ENCODE measurements around the gene GREB1. TPM values are rescaled to one million over a fixed set of nuclear protein-coding genes. Genes with fewer than 3 reads are reported as not detected.

GREB1 gene
- total and polyA plus RNA-seq, 8 donors: 3.5 to 16.1 (median 5.9) TPM

DNA sequence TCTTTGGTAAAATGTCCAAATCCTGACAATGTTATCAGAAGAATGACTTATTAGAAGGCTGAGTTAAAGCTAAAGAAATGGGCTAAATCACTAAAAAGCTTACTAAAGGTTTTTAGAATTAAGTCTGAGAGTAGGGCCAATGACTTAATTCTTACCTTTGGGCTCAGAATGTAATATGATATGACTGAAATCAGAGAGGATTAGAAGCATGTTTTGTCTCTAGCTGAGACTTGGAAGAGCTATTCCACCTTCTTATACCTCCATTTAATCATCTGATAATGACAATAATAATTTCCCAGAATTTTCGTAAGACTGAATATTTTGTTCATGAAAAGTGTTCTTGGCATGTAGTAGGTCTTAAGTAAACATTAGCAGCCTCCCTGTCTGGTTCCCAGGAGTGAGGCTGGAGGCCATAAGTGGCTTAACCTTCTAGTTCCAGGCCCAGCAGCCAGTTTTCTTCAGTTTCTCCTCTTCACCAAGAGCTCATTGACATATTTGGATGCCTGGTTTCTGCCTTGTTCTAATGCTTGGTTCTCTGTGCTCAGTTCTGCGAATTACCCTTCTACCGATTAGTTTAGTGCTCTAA, 42.4 kb upstream of the GREB1 start:
- H3K9me3 ChIP-seq: no peaks in the 10 kb centered on the region
- WGBS, 2 donors: 64 to 66% methylated on average over 3 of the region's 3 CpGs
- DNase-seq (no peak), FAIRE-seq (no peak), ATAC-seq (no peak)
- intact Hi-C loops (cut with DNase I): no loop called here
- no peaks in the 10 kb centered on the region for H3K4me1 ChIP-seq
- no peaks in the 10 kb centered on the region for H3K27me3 ChIP-seq
- TF ChIP-seq, protein P1, sequence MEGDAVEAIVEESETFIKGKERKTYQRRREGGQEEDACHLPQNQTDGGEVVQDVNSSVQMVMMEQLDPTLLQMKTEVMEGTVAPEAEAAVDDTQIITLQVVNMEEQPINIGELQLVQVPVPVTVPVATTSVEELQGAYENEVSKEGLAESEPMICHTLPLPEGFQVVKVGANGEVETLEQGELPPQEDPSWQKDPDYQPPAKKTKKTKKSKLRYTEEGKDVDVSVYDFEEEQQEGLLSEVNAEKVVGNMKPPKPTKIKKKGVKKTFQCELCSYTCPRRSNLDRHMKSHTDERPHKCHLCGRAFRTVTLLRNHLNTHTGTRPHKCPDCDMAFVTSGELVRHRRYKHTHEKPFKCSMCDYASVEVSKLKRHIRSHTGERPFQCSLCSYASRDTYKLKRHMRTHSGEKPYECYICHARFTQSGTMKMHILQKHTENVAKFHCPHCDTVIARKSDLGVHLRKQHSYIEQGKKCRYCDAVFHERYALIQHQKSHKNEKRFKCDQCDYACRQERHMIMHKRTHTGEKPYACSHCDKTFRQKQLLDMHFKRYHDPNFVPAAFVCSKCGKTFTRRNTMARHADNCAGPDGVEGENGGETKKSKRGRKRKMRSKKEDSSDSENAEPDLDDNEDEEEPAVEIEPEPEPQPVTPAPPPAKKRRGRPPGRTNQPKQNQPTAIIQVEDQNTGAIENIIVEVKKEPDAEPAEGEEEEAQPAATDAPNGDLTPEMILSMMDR (IDR thresholded peaks at IDR 0.05): no peak
- H3K36me3 ChIP-seq: no peaks in the 10 kb centered on the region
- H3K4me3 ChIP-seq: no peak overlapping the region
- no peak overlapping the region for H3K27ac ChIP-seq

DNA sequence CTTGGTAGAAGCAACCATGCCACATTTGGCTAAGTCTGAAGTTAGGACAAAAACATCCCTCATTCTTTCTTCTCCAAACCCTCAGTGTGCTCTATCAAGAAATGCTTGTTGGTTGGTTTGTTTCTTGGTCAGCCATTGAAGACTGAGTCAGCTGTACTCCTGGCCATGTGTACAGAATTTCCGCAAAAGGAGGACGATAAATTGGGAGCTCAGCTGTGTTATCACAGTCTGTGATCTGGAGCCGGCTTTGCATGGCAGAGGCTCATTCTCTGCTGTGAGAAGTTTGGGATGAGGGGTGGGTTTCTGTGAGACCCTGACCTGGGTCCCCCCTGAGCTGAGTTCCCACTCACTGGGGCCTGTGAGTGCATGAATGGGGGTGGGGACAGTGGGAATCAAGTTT, 41.6 kb upstream of the GREB1 start:
- intact Hi-C loops (cut with DNase I): no loop called here
- no peaks in the 10 kb centered on the region for H3K36me3 ChIP-seq
- H3K4me1 ChIP-seq: no peaks in the 10 kb centered on the region
- TF ChIP-seq, protein P1 (IDR thresholded peaks at IDR 0.05): no peak
- no peaks in the 10 kb centered on the region for H3K27me3 ChIP-seq
- no peak overlapping the region for H3K4me3 ChIP-seq
- no peaks in the 10 kb centered on the region for H3K9me3 ChIP-seq
- ATAC-seq (no peak), DNase-seq (no peak), FAIRE-seq (no peak)
- WGBS, 2 donors: 87% methylated on average over 3 of the region's 3 CpGs
- no peak overlapping the region for H3K27ac ChIP-seq

DNA sequence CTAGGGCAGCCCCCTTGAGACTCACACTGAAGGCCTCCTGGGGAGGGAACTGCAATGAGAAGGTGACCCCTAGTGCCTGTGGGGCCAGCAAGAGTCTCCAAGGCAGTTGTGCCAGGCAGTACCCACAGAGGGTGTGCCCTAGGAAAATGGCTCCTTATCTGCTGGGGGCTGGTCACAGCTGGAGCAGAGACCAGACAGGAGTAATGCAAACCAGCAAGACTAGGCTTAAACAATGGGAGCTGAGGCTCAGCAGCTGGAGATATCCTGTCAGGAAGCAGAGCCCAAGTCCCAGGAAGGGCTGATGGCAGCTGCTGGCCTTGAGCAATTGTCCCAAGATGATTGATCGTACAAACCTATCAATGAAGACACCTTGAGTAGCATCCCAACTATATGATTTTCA, 41.1 kb upstream of the GREB1 start:
- Histone ChIP-seq H3K4me3 (no peak overlapping the region), H3K4me1 (no peaks in the 10 kb centered on the region), H3K36me3 (no peaks in the 10 kb centered on the region), H3K27ac (no peak overlapping the region), H3K9me3 (no peaks in the 10 kb centered on the region), H3K27me3 (no peaks in the 10 kb centered on the region)
- TF ChIP-seq, protein P1 (IDR thresholded peaks at IDR 0.05): no peak
- 89 to 96% methylated on average over 1 of the region's 1 CpG for WGBS, 2 donors
- FAIRE-seq: no peak
- no peak for ATAC-seq
- DNase-seq: no peak
- intact Hi-C loops (cut with DNase I): no loop called here

DNA sequence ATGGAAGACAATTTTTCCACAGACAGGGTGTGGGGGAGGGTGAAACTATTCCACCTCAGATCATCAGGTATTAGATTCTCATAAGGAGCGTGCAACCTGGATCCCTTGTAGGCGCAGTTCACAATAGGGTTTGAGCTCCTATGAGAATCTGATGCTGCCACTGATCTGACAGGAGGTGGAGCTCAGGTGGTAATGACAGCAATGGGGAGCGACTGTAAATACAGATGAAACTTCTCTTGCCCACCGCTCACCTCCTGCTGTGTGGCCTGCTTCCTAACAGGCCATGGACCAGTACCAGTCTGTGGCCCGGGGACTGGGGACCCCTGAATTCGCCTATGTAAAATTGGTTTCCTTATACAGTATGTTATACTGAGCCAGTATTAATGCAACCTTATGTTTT, 40.6 kb upstream of the GREB1 start:
- Histone ChIP-seq H3K27ac (no peak overlapping the region), H3K36me3 (no peaks in the 10 kb centered on the region), H3K4me1 (peaks cover 0 to under 1% (median 0%) of the 10 kb centered on the region in 3 donors), H3K9me3 (no peaks in the 10 kb centered on the region), H3K27me3 (no peaks in the 10 kb centered on the region), H3K4me3 (no peak overlapping the region)
- ATAC-seq (no peak), FAIRE-seq (no peak), DNase-seq (no peak)
- 93 to 96% methylated on average over 6 of the region's 6 CpGs for WGBS, 2 donors
- TF ChIP-seq, protein P1 (IDR thresholded peaks at IDR 0.05): no peak
- intact Hi-C loops (cut with DNase I): no loop called here

DNA sequence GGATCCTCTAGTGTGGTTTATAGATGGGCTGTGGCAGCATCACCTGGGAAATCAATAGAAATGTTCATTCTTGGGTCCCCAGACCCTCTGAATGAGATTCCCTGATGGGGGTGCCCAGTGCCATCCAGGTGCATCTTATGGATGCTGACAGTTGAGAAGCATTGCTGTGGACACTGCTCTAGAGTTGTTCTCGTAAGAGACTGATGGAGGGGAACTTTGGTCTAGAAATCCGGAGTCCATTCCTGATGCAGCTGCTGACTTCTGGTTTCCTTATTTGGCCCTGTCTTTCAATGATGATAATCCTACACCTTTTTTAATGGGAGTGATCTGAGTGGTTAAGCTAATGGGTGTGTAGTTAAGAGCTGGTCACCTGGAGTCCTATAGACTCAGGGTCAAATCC, 39.5 kb upstream of the GREB1 start:
- Histone ChIP-seq H3K4me3 (no peak overlapping the region), H3K4me1 (peaks cover 5 to 8% (median 5%) of the 10 kb centered on the region in 3 donors), H3K36me3 (no peaks in the 10 kb centered on the region), H3K9me3 (no peaks in the 10 kb centered on the region), H3K27ac (no peak overlapping the region), H3K27me3 (no peaks in the 10 kb centered on the region)
- ATAC-seq (no peak), FAIRE-seq (no peak), DNase-seq (no peak)
- 96% methylated on average over 2 of the region's 2 CpGs for WGBS, 2 donors
- TF ChIP-seq, protein P1 (IDR thresholded peaks at IDR 0.05): no peak
- intact Hi-C loops (cut with DNase I): no loop called here
